Measurements from ENCODE around the gene SLC16A7. TPM values are rescaled to one million over a fixed set of nuclear protein-coding genes. Genes with fewer than 3 reads are reported as not detected.

Gene SLC16A7
- total RNA-seq, 1 donor from 2014 or later = 1.8 TPM

GRCh38 chr12:59636945-59637691, 41.3 kb downstream of the SLC16A7 start:
- Mint-ChIP-seq H3K36me3 (no peaks in the 10 kb centered on the region), H3K4me3 (no peak overlapping the region), H3K9me3 (no peaks in the 10 kb centered on the region), H3K27me3 (ENCODE audit: insufficient read depth, low read depth) (no peaks in the 10 kb centered on the region), H3K27ac (no peak overlapping the region), H3K4me1 (peaks cover 8% of the 10 kb centered on the region)
- Histone ChIP-seq H2AFZ (replicated peaks) (no peak overlapping the region), H3K9me3 (ENCODE audit: low read depth) (no peaks in the 10 kb centered on the region), H4K20me1 (ENCODE audit: low read depth) (no peaks in the 10 kb centered on the region), H3K4me3 (no peak overlapping the region), H3K4me1 (peaks cover 5% of the 10 kb centered on the region), H3F3A (ENCODE audit: low read depth) (no peaks in the 10 kb centered on the region), H3K27me3 (no peaks in the 10 kb centered on the region), H3K9ac (no peak overlapping the region), H3K36me3 (no peaks in the 10 kb centered on the region), H3K4me2 (no peak overlapping the region), H3K27ac (no peak overlapping the region), H3K79me2 (ENCODE audit: low read depth) (no peaks in the 10 kb centered on the region)
- TF ChIP-seq EZH2 (IDR thresholded peaks at IDR 0.05) (no peak), CTCF (IDR thresholded peaks at IDR 0.05) (no peak), EZH2phosphoT487 (IDR thresholded peaks at IDR 0.05) (no peak)
- peak; percentile 5 for DNase-seq (ENCODE audit: low spot score)

DNA sequence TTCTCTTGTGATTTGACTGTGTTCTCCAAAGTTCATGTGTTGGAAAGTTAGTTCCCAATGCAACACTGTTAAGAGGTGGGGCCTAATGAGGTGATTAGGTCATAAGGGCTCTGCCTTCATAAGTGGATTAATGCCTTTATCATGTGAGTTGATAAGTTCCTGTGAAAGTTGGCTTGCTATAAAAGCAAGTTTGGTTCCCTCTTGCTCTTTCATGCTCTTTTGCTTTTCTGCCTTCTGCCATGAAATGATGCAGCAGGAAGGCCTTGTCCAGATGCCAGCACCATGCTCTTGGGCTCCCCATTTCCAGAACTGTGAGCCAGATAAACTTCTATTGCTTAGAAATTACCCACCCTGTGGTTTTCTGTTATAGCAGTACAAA, 41.9 kb downstream of the SLC16A7 start:
- Mint-ChIP-seq H3K4me3 (no peak overlapping the region), H3K4me1 (peaks cover 8% of the 10 kb centered on the region), H3K36me3 (no peaks in the 10 kb centered on the region), H3K27me3 (ENCODE audit: insufficient read depth, low read depth) (no peaks in the 10 kb centered on the region), H3K27ac (no peak overlapping the region), H3K9me3 (no peaks in the 10 kb centered on the region)
- Histone ChIP-seq H4K20me1 (ENCODE audit: low read depth) (no peaks in the 10 kb centered on the region), H3K36me3 (no peaks in the 10 kb centered on the region), H3F3A (ENCODE audit: low read depth) (no peaks in the 10 kb centered on the region), H3K4me1 (peaks cover 5% of the 10 kb centered on the region), H3K9me3 (ENCODE audit: low read depth) (no peaks in the 10 kb centered on the region), H2AFZ (replicated peaks) (no peak overlapping the region), H3K9ac (no peak overlapping the region), H3K27ac (no peak overlapping the region), H3K4me2 (no peak overlapping the region), H3K4me3 (no peak overlapping the region), H3K27me3 (no peaks in the 10 kb centered on the region), H3K79me2 (ENCODE audit: low read depth) (no peaks in the 10 kb centered on the region)
- DNase-seq (ENCODE audit: low spot score) = no peak
- no peak for TF ChIP-seq EZH2phosphoT487 (IDR thresholded peaks at IDR 0.05)
- no peak for TF ChIP-seq CTCF (IDR thresholded peaks at IDR 0.05)
- no peak for TF ChIP-seq EZH2 (IDR thresholded peaks at IDR 0.05)

GRCh38 chr12:59643550-59643949, 47.7 kb downstream of the SLC16A7 start:
- H3K4me1 ChIP-seq = no peaks in the 10 kb centered on the region
- Mint-ChIP-seq H3K4me3 (no peak overlapping the region), H3K4me1 (no peaks in the 10 kb centered on the region), H3K27ac (no peak overlapping the region), H3K27me3 (ENCODE audit: insufficient read depth, low read depth) (no peaks in the 10 kb centered on the region), H3K9me3 (peaks cover 3% of the 10 kb centered on the region), H3K36me3 (no peaks in the 10 kb centered on the region)
- H4K20me1 ChIP-seq (ENCODE audit: low read depth) = no peaks in the 10 kb centered on the region
- no peaks in the 10 kb centered on the region for H3K9me3 ChIP-seq (ENCODE audit: low read depth)
- no peaks in the 10 kb centered on the region for H3F3A ChIP-seq (ENCODE audit: low read depth)
- H3K36me3 ChIP-seq = no peaks in the 10 kb centered on the region
- TF ChIP-seq EZH2 (IDR thresholded peaks at IDR 0.05) (no peak), CTCF (IDR thresholded peaks at IDR 0.05) (no peak), EZH2phosphoT487 (IDR thresholded peaks at IDR 0.05) (no peak)
- no peaks in the 10 kb centered on the region for H3K27me3 ChIP-seq
- no peak overlapping the region for H3K9ac ChIP-seq
- no peak overlapping the region for H3K4me3 ChIP-seq
- no peaks in the 10 kb centered on the region for H3K79me2 ChIP-seq (ENCODE audit: low read depth)
- H3K4me2 ChIP-seq = no peak overlapping the region
- no peak for DNase-seq (ENCODE audit: low spot score)
- H2AFZ ChIP-seq (replicated peaks) = no peak overlapping the region
- H3K27ac ChIP-seq = no peak overlapping the region
